NB4 (cell line): ENCODE data around the gene NMD3.
A peak's percentile ranks its signal among the peaks of the same experiment; 100 is the strongest.

Source experiments
- DNase-seq: peaks from one replicate; pipeline ENCODE4 v3.0.0; 2010; ENCODE audit warnings: low read depth
- H3K4me3 ChIP-seq: one replicate; pipeline ENCODE4 v1.5.1; 2011; ENCODE audit warnings: mild to moderate bottlenecking, low read depth, low read length, moderate library complexity
- CTCF ChIP-seq: IDR thresholded peaks from one replicate; pipeline ENCODE4 v1.5.1; 2012; ENCODE audit warnings: low read depth, low read length
- MAX ChIP-seq: IDR thresholded peaks from 2 replicates; pipeline ENCODE4 v1.6.1; 2011; ENCODE audit warnings: low read depth, low read length
- MYC ChIP-seq: IDR thresholded peaks from 2 replicates; pipeline ENCODE4 v1.6.1; 2011; ENCODE audit warnings: low read depth, low read length
- POLR2A ChIP-seq: IDR thresholded peaks from 2 replicates; pipeline ENCODE4 v1.6.1; 2011; ENCODE audit warnings: mild to moderate bottlenecking; ENCODE audit not compliant: insufficient read length; ENCODE audit errors: extremely low read depth

NMD3 gene

GRCh38 chr3:161221806-161222600 lies 892 bp downstream of the NMD3 start:
- DNase-seq = peak; percentile 62
- peak overlapping the region; percentile 93 for H3K4me3 ChIP-seq
- TF ChIP-seq MAX (no peak), MYC (no peak), CTCF (no peak), POLR2A (no peak)

GRCh38 chr3:161222662-161223061 lies 1.6 kb downstream of the NMD3 start:
- DNase-seq = peak; percentile 7
- H3K4me3 ChIP-seq = peak overlapping the region; percentile 93
- TF ChIP-seq MYC (no peak), MAX (no peak), POLR2A (no peak), CTCF (no peak)

GRCh38 chr3:161224786-161225185 lies 3.7 kb downstream of the NMD3 start:
- TF ChIP-seq MAX = no peak
- TF ChIP-seq POLR2A = no peak
- TF ChIP-seq CTCF = no peak
- no peak for TF ChIP-seq MYC
- no peak for DNase-seq
- peak overlapping the region; percentile 93 for H3K4me3 ChIP-seq

GRCh38 chr3:161230621-161231171 lies 9.6 kb downstream of the NMD3 start:
- no peak overlapping the region for H3K4me3 ChIP-seq
- TF ChIP-seq MAX (no peak), MYC (no peak), CTCF (no peak), POLR2A (no peak)
- no peak for DNase-seq

GRCh38 chr3:161231861-161232260 lies 10.8 kb downstream of the NMD3 start:
- DNase-seq = no peak
- TF ChIP-seq CTCF = no peak
- TF ChIP-seq POLR2A = no peak
- TF ChIP-seq MAX = no peak
- no peak for TF ChIP-seq MYC
- no peak overlapping the region for H3K4me3 ChIP-seq
